CD8-positive, alpha-beta memory T cell (primary cell): Measurements from ENCODE around the gene NTM. TPM values are rescaled to one million over a fixed set of nuclear protein-coding genes. Genes with fewer than 3 reads are reported as not detected.

Source experiments
- CTCF ChIA-PET: fragments of 350-600 bp; sonication (Branson Sonifier 250); formaldehyde crosslinking; loops from one replicate; lab custom pipeline; 2021; ENCODE audit warnings: antibody characterized with exemption; lab: Charles Lee
- POLR2A ChIA-PET: fragments of 350-600 bp; sonication (Branson Sonifier 250); formaldehyde crosslinking; loops from one replicate; lab custom pipeline; 2021; ENCODE audit warnings: antibody characterized with exemption; lab: Charles Lee
- DNase-seq, 5 donors: peaks; one replicate each; pipeline versions ENCODE4 v3.0.0 to v3.0.0-alpha.2; 2020 to 2022; ENCODE audit warnings: mixed read lengths in 1 of 5
- H3K27ac ChIP-seq: one replicate; pipeline ENCODE4 v1.7.0; 2013; ENCODE audit warnings: low read depth, mild to moderate bottlenecking, low read length, moderate library complexity
- H3K27me3 ChIP-seq: 2 replicates; pipeline ENCODE4 v1.7.0; 2013; ENCODE audit warnings: low read length, mild to moderate bottlenecking; ENCODE audit not compliant: insufficient read depth, poor library complexity, severe bottlenecking
- H3K36me3 ChIP-seq: 2 replicates; pipeline ENCODE4 v1.7.0; 2013; ENCODE audit warnings: mild to moderate bottlenecking, low read length, moderate library complexity; ENCODE audit not compliant: insufficient read depth
- H3K4me1 ChIP-seq: 2 replicates; pipeline ENCODE4 v1.7.0; 2013; ENCODE audit warnings: mild to moderate bottlenecking, low read length, moderate library complexity; ENCODE audit not compliant: insufficient read depth
- H3K4me3 ChIP-seq: 2 replicates; pipeline ENCODE4 v1.7.0; 2013; ENCODE audit warnings: mild to moderate bottlenecking, low read length
- H3K9me3 ChIP-seq: 2 replicates; pipeline ENCODE4 v1.7.0; 2013; ENCODE audit warnings: mild to moderate bottlenecking, low read length
- H3K27ac Mint-ChIP-seq, 8 donors: one replicate each; pipeline ENCODE4 v1.8.0; 2020 to 2021; ENCODE audit warnings: mixed read lengths in 8 of 8, mild to moderate bottlenecking in 6 of 8, inconsistent platforms in 3 of 8, moderate library complexity in 3 of 8
- H3K27me3 Mint-ChIP-seq, 2 donors: one replicate each; pipeline ENCODE4 v1.8.0; 2020 to 2021; ENCODE audit warnings: mixed read lengths in 2 of 2, mild to moderate bottlenecking in 1 of 2, moderate library complexity in 1 of 2
- H3K36me3 Mint-ChIP-seq, 3 donors: one replicate each; pipeline ENCODE4 v1.8.0; 2020 to 2021; ENCODE audit warnings: mixed read lengths in 3 of 3, inconsistent platforms in 1 of 3, mild to moderate bottlenecking in 1 of 3
- H3K4me1 Mint-ChIP-seq, 3 donors: one replicate each; pipeline ENCODE4 v1.8.0; 2020 to 2021; ENCODE audit warnings: mixed read lengths in 3 of 3, inconsistent platforms in 1 of 3, mild to moderate bottlenecking in 1 of 3
- H3K4me3 Mint-ChIP-seq, 7 donors: one replicate each; pipeline ENCODE4 v1.8.0; 2020 to 2021; ENCODE audit warnings: mixed read lengths in 7 of 7, mild to moderate bottlenecking in 6 of 7, moderate library complexity in 4 of 7, inconsistent platforms in 2 of 7
- H3K9me3 Mint-ChIP-seq, 5 donors: one replicate each; pipeline ENCODE4 v1.8.0; 2020 to 2022; ENCODE audit warnings: mixed read lengths in 5 of 5, mild to moderate bottlenecking in 3 of 5, moderate library complexity in 2 of 5, inconsistent platforms in 1 of 5
- polyA plus RNA-seq: library from polyadenylated mRNA; unstranded; fragments of 300-500 nt; fragmentation: Illumina TruSeq; gene quantifications from one replicate; pipeline ENCODE4 v1.2.3, GENCODE V29; 2021
- total RNA-seq, 2 experiments: library from RNA; stranded (reverse); gene quantifications; one replicate each; pipeline ENCODE4 v1.2.3, GENCODE V29; 2021

NTM gene
- total and polyA plus RNA-seq, 3 experiments from 2014 or later: not detected

DNA sequence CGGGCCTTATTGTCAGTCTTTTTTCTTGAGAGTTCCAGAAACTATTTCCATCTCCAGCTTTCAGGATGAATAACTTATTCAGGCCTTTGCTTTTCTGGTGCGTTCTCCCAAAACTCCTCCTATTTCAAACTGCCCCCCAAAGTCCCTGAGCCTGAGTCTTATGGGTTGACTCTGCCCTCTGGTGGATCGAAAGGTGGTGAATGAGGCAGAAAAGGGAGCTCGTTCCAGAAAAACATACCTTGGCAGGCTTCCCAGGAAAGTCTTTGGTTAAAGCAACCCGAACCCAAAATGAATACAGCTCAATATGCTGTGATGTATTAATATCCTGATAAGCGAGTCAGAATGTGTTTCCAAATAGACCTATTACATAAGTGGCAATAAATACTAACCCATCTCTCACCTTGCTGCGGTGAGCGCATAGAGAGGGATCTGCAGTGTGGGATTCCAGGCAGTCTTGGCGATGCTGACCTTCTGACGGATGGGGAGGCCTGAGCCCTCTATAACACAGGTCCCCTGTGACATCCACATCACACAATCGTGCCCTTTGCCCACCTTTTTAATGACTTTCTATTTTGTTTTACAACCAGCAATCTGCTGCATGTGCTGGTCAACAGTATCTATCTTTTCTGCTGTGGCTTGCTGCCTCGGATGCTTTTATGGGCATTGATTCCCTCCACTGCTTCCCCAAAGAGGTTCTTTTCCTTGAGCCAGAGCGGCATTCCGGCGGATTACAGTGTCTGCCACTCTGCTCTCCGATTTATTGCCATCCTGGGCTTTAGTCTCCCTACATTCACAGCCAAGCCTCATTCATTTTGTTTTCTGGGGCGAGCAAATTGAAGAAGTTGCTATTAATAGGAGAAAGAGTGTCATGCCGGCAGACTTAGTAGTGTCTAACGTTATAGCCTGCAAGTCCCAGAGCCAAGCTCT is 756.8 kb downstream of the NTM start:
- no peaks in the 10 kb centered on the region for H3K36me3 Mint-ChIP-seq

DNA sequence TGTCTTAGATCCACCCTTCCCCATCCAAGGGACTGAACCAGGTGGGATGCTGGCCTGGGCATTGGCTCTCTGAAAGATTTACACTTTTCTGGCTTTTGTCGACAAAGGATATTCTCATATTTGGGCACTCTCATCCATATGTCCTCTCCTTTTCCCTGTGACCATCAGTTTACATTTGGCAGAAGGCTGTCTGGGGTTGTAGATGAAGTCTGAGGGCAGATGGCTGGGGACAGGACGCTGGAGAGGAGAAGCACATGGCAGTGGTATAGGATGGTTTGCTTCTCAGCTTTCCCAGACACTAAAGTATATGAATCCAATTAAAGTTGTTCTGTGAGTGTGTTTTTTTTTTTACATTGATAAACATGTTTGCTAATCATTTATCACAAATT is 757.5 kb downstream of the NTM start:
- Histone ChIP-seq H3K36me3 (no peaks in the 10 kb centered on the region), H3K9me3 (no peaks in the 10 kb centered on the region), H3K4me1 (no peaks in the 10 kb centered on the region), H3K4me3 (no peak overlapping the region), H3K27ac (no peak overlapping the region), H3K27me3 (no peaks in the 10 kb centered on the region)
- CTCF ChIA-PET: no interaction called here
- H3K36me3 Mint-ChIP-seq: no peaks in the 10 kb centered on the region
- H3K9me3 Mint-ChIP-seq: no peaks in the 10 kb centered on the region
- no peak overlapping the region for H3K4me3 Mint-ChIP-seq
- DNase-seq: no peak
- no peaks in the 10 kb centered on the region for H3K4me1 Mint-ChIP-seq
- H3K27me3 Mint-ChIP-seq: no peaks in the 10 kb centered on the region
- POLR2A ChIA-PET: no interaction called here
- no peak overlapping the region for H3K27ac Mint-ChIP-seq

More for the DNA sequence above, 756.8 kb downstream of the NTM start:
- H3K4me1 Mint-ChIP-seq: no peaks in the 10 kb centered on the region
- H3K9me3 Mint-ChIP-seq: no peaks in the 10 kb centered on the region
- ChIA-PET POLR2A (no interaction called here), CTCF (no interaction called here)
- Histone ChIP-seq H3K4me3 (no peak overlapping the region), H3K36me3 (no peaks in the 10 kb centered on the region), H3K27me3 (no peaks in the 10 kb centered on the region), H3K27ac (no peak overlapping the region), H3K9me3 (no peaks in the 10 kb centered on the region), H3K4me1 (no peaks in the 10 kb centered on the region)
- H3K27me3 Mint-ChIP-seq: no peaks in the 10 kb centered on the region
- DNase-seq: no peak
- no peak overlapping the region for H3K27ac Mint-ChIP-seq
- no peak overlapping the region for H3K4me3 Mint-ChIP-seq

GRCh38 chr11:132131047-132131446 is 760.6 kb downstream of the NTM start:
- Histone ChIP-seq H3K4me1 (no peaks in the 10 kb centered on the region), H3K27me3 (no peaks in the 10 kb centered on the region), H3K4me3 (no peak overlapping the region), H3K36me3 (no peaks in the 10 kb centered on the region), H3K27ac (no peak overlapping the region), H3K9me3 (no peaks in the 10 kb centered on the region)
- Mint-ChIP-seq H3K27me3 (no peaks in the 10 kb centered on the region), H3K4me3 (no peak overlapping the region), H3K36me3 (no peaks in the 10 kb centered on the region), H3K9me3 (peaks cover 0 to 2% (median 0%) of the 10 kb centered on the region in 5 donors), H3K27ac (no peak overlapping the region), H3K4me1 (no peaks in the 10 kb centered on the region)
- POLR2A ChIA-PET: no interaction called here
- CTCF ChIA-PET: no interaction called here
- no peak for DNase-seq

DNA sequence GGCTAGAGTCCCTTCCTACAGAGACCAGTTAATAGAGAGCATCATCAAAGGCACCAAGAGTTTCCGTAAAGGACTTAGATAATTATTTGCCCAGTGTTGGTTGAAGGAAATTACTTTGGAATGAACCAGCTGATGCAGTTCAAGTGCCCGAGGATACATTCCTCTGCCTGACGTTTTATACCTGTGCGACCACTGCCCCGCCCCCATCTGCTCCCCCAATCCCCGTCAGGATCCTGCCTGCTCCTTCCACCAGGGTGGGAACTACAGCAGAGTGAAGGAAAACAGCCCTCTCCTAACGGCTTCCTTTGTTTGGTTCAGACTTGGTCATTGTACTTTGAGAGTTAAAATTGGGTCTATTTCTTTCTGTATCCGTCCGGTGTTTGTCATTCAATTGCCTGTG is 761.5 kb downstream of the NTM start:
- no peak overlapping the region for H3K27ac ChIP-seq
- no peak for DNase-seq
- Mint-ChIP-seq H3K36me3 (no peaks in the 10 kb centered on the region), H3K9me3 (peaks cover 0 to 2% (median 0%) of the 10 kb centered on the region in 5 donors), H3K4me1 (no peaks in the 10 kb centered on the region), H3K27me3 (no peaks in the 10 kb centered on the region), H3K4me3 (no peak overlapping the region), H3K27ac (no peak overlapping the region)
- no peaks in the 10 kb centered on the region for H3K9me3 ChIP-seq
- H3K27me3 ChIP-seq: no peaks in the 10 kb centered on the region
- ChIA-PET POLR2A (no interaction called here), CTCF (no interaction called here)
- no peaks in the 10 kb centered on the region for H3K4me1 ChIP-seq
- H3K4me3 ChIP-seq: no peak overlapping the region
- no peaks in the 10 kb centered on the region for H3K36me3 ChIP-seq

DNA sequence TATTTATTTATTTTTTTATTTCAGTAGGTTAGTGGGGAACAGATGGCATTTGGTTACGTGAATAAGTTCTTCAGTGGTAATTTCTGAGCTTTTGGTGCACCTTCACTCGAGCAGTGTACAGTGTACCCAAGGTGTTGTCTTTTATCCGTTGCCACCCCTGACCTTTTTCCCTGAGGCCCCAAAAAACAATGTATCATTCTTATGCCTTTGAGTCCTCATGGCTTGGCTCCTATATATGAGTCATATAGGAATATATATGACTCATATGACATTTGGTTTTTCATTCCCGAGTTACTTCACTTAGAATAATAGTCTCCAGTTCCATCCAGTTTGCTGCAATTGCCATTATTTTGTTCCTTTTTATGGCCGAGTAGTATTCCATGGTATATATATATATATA is 763.9 kb downstream of the NTM start:
- Mint-ChIP-seq H3K36me3 (no peaks in the 10 kb centered on the region), H3K4me3 (no peak overlapping the region), H3K9me3 (peaks cover 0 to 3% (median 0%) of the 10 kb centered on the region in 5 donors), H3K4me1 (no peaks in the 10 kb centered on the region), H3K27me3 (peaks cover 0 to 2% of the 10 kb centered on the region in 2 donors), H3K27ac (no peak overlapping the region)
- CTCF ChIA-PET: no interaction called here
- Histone ChIP-seq H3K4me1 (no peaks in the 10 kb centered on the region), H3K9me3 (no peaks in the 10 kb centered on the region), H3K36me3 (no peaks in the 10 kb centered on the region), H3K27ac (no peak overlapping the region), H3K4me3 (no peak overlapping the region), H3K27me3 (no peaks in the 10 kb centered on the region)
- DNase-seq: no peak
- POLR2A ChIA-PET: no interaction called here

DNA sequence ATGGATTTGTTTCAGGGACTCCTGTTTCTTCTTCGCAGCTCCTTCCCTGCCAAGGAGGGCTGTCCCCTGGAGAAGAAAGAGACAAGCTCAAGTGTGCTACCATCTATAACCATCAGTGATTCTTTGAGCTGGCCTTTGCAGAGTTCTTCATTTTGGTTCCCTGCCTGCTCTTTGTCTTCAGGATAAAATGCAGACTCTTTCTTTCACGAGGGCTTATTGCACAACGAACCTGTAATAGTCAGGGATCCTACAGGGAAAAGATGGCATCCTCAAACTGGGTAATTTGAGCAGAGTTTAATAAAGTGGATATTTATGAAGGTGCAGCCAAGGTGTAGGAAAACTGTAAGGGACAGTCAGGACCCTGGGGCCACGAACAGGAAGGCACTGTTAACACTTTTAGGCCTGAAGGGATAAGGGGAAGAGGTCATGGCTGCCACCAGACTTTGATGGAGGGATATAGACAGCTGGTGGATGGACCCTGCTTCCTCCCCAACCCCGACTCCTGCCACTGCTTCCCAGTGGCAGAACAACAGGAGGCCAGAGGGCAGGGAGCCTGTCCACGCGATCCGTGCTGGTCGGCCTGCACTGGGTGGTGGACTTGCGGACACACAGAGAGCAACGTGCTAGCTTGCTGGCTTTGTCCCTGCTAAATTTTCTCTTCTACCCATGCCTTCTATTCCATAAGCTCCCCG is 767.0 kb downstream of the NTM start:
- ChIA-PET POLR2A (no interaction called here), CTCF (no interaction called here)
- no peak overlapping the region for H3K27ac Mint-ChIP-seq

DNA sequence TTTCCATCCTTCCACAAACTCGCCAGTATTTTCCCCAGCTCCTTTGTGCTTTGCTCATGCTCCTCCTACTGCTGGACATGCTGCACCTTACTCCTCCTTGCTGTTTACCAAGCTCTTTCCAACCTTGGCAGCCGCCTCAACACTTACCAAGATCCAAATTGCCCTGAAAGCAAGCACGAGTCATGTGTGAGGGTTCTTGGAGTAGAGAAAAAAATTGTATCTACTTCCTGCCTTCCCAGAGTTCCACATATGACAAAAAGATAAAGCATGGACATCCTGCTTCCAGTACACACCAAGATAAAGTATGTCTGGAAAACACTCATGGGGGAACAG is 767.5 kb downstream of the NTM start:
- ChIA-PET CTCF (no interaction called here), POLR2A (no interaction called here)
- Mint-ChIP-seq H3K4me1 (no peaks in the 10 kb centered on the region), H3K27me3 (peaks cover 0 to 2% of the 10 kb centered on the region in 2 donors), H3K4me3 (no peak overlapping the region), H3K36me3 (no peaks in the 10 kb centered on the region), H3K9me3 (peaks cover 0 to 3% (median 2%) of the 10 kb centered on the region in 5 donors), H3K27ac (no peak overlapping the region)
- Histone ChIP-seq H3K4me3 (no peak overlapping the region), H3K9me3 (no peaks in the 10 kb centered on the region), H3K4me1 (no peaks in the 10 kb centered on the region), H3K36me3 (no peaks in the 10 kb centered on the region), H3K27me3 (no peaks in the 10 kb centered on the region), H3K27ac (no peak overlapping the region)
- no peak for DNase-seq

More for the DNA sequence above, 767.0 kb downstream of the NTM start:
- no peaks in the 10 kb centered on the region for H3K36me3 ChIP-seq
- H3K9me3 ChIP-seq: no peaks in the 10 kb centered on the region
- no peaks in the 10 kb centered on the region for H3K4me1 Mint-ChIP-seq
- H3K4me3 ChIP-seq: no peak overlapping the region
- no peak for DNase-seq
- H3K27ac ChIP-seq: no peak overlapping the region
- no peak overlapping the region for H3K4me3 Mint-ChIP-seq
- H3K4me1 ChIP-seq: no peaks in the 10 kb centered on the region
- peaks cover 0 to 2% of the 10 kb centered on the region in 2 donors for H3K27me3 Mint-ChIP-seq
- peaks cover 0 to 3% (median 2%) of the 10 kb centered on the region in 5 donors for H3K9me3 Mint-ChIP-seq
- H3K27me3 ChIP-seq: no peaks in the 10 kb centered on the region
- no peaks in the 10 kb centered on the region for H3K36me3 Mint-ChIP-seq

GRCh38 chr11:132139181-132139580 is 768.8 kb downstream of the NTM start:
- Histone ChIP-seq H3K27ac (no peak overlapping the region), H3K4me1 (no peaks in the 10 kb centered on the region), H3K36me3 (no peaks in the 10 kb centered on the region), H3K4me3 (no peak overlapping the region), H3K9me3 (no peaks in the 10 kb centered on the region), H3K27me3 (no peaks in the 10 kb centered on the region)
- H3K4me3 Mint-ChIP-seq: no peak overlapping the region
- H3K27me3 Mint-ChIP-seq: peaks cover 0 to 2% of the 10 kb centered on the region in 2 donors
- no peaks in the 10 kb centered on the region for H3K36me3 Mint-ChIP-seq
- no peaks in the 10 kb centered on the region for H3K4me1 Mint-ChIP-seq
- peaks cover 0 to 3% (median 2%) of the 10 kb centered on the region in 5 donors for H3K9me3 Mint-ChIP-seq
- CTCF ChIA-PET: no interaction called here
- POLR2A ChIA-PET: no interaction called here
- H3K27ac Mint-ChIP-seq: no peak overlapping the region
- DNase-seq: no peak
